ENCODE data around the gene IDE. TPM values are rescaled to one million over a fixed set of nuclear protein-coding genes. Genes with fewer than 3 reads are reported as not detected.

The IDE gene
- polyA plus RNA-seq, 1 experiment, result 39.0 TPM

DNA sequence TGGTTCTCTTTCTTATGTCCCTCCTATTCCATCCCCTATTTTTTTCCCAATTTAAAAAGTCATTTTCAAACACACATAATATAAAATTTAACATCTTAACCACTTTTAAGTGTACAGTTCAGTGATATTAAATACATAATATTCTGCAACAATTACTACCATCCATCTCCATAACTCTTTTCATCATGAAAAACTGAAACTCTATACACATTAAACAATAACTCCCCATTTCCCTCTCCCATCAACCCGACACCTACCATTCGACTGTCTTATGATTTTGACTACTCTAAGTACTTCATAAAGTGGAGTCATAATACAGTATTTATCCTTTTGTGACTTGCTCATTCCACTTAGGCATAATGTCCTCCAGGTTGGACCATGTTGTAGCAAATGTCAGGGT lies 21.6 kb upstream of the IDE start:
- no peak overlapping the region for H3K27ac ChIP-seq (ENCODE audit: low read depth, low read length)
- H3K9me3 ChIP-seq (ENCODE audit: control insufficient read depth, insufficient read depth, low read length), result peaks cover 4% of the 10 kb centered on the region; the same call in 1 of the 2 replicates
- TF ChIP-seq, protein P1, sequence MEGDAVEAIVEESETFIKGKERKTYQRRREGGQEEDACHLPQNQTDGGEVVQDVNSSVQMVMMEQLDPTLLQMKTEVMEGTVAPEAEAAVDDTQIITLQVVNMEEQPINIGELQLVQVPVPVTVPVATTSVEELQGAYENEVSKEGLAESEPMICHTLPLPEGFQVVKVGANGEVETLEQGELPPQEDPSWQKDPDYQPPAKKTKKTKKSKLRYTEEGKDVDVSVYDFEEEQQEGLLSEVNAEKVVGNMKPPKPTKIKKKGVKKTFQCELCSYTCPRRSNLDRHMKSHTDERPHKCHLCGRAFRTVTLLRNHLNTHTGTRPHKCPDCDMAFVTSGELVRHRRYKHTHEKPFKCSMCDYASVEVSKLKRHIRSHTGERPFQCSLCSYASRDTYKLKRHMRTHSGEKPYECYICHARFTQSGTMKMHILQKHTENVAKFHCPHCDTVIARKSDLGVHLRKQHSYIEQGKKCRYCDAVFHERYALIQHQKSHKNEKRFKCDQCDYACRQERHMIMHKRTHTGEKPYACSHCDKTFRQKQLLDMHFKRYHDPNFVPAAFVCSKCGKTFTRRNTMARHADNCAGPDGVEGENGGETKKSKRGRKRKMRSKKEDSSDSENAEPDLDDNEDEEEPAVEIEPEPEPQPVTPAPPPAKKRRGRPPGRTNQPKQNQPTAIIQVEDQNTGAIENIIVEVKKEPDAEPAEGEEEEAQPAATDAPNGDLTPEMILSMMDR (IDR thresholded peaks at IDR 0.05; ENCODE audit: low read depth, low read length), result no peak
- ChIA-PET CTCF (no interaction called here), POLR2A (no interaction called here)
- DNase-seq (ENCODE audit: low read depth, low spot score), result no peak
- H3K27me3 ChIP-seq (ENCODE audit: control insufficient read depth, insufficient read depth, low read length), result no peaks in the 10 kb centered on the region
- H3K4me3 ChIP-seq (ENCODE audit: low read depth, low read length), result no peak overlapping the region

DNA sequence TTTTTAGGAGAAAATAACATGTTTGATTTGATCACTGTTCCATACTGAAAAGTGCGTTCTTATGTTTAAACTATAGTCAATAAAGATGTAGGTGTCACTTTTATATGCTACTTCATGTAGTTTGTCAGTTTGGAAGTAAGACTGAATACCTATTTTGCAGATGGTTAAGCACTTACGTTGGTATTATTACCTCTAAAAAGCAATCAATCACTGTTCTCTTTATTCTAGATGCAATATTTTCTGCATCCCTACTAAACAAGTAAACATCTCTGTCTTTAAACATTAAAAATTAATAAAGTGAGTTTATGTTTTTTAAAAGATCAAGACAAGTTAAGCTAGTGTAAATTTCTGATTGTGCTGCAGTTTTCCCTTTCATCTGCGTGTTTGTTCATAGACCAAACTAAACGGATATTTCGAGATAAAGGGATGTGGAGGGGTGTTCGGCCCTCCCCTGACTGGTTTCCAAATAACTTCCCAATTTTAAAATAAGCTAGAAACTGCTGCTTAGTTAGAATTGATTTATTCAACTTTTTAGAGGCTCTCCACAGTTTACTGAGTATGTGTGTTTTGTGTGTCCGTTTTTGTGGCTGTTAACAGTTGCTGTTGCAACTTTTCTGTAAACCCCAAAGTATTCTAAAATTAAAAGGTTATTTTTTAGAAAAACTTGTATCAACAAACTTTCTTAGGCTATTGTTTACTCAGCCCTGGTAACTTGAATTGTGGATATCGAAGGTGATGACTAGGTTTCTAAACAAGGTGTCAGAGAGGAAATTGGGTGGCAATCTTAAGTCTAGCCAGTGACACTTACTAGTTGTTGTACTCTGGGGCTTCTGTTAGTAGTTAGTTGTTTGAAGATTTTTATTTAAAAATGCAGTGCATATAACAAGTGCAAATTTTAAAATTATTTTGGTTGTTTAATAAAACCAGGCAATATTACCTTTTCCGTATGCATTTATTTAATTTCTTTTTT lies 20.0 kb upstream of the IDE start:
- Histone ChIP-seq H3K27ac (ENCODE audit: low read depth, low read length) (no peak overlapping the region), H3K9me3 (ENCODE audit: control insufficient read depth, insufficient read depth, low read length) (peaks cover 4% of the 10 kb centered on the region; the same call in 1 of the 2 replicates), H3K27me3 (ENCODE audit: control insufficient read depth, insufficient read depth, low read length) (no peaks in the 10 kb centered on the region), H3K4me3 (ENCODE audit: low read depth, low read length) (peak overlapping the region; percentile 82)
- no peak for DNase-seq (ENCODE audit: low read depth, low spot score)
- ChIA-PET CTCF (interaction anchor here (0.6 kb wide), 1 partner anchor 250 kb away, joined by 5 read pairs; no protein-coding TSS in a partner anchor), POLR2A (no interaction called here)
- TF ChIP-seq, protein P1 (IDR thresholded peaks at IDR 0.05; ENCODE audit: low read depth, low read length), result no peak

DNA sequence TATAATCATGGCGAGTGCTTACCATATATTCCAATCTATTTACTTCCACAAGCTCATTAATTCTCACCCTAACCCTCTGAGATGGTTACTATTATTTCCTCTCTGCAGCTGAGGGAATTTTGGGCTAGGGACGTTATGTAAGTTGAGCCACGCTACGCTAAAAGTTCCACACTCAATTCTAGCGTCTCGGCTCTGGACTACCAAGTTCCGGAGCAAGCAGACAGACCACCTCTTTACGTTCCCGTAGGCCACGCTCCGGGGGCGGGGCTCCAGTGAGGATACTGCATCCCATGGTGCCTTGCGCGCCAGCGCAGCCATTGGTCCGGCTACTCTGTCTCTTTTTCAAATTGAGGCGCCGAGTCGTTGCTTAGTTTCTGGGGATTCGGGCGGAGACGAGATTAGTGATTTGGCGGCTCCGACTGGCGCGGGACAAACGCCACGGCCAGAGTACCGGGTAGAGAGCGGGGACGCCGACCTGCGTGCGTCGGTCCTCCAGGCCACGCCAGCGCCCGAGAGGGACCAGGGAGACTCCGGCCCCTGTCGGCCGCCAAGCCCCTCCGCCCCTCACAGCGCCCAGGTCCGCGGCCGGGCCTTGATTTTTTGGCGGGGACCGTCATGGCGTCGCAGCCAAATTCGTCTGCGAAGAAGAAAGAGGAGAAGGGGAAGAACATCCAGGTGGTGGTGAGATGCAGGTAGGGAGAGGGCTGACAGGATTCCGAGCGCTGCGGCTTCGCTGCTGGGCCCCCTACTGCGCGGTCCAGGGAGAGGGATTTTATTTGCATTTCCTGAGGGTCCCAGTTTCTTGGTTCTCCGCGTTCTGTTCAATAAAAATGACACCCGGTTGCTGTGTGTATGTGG lies 19.1 kb upstream of the IDE start, which contains the start of gene KIF11:
KIF11 (plus strand) TSS at position 370 of the 858 bp plus-strand sequence; CDS start at position 616, 246 bp downstream.
- H3K27ac ChIP-seq (ENCODE audit: low read depth, low read length), result peak within 1 kb of the TSS; percentile 84
- DNase-seq (ENCODE audit: low read depth, low spot score), result peak; percentile 85
- H3K27me3 ChIP-seq (ENCODE audit: control insufficient read depth, insufficient read depth, low read length), result no peaks in the 10 kb centered on the region
- POLR2A ChIA-PET, result interaction anchor here (0.6 to 0.9 kb wide), 2 partner anchors 19 to 21 kb away, joined by 3 to 6 read pairs; no protein-coding TSS in a partner anchor
- peak within 1 kb of the TSS; percentile 82 for H3K4me3 ChIP-seq (ENCODE audit: low read depth, low read length)
- TF ChIP-seq, protein P1 (IDR thresholded peaks at IDR 0.05; ENCODE audit: low read depth, low read length), result no peak
- CTCF ChIA-PET, result interaction anchor here (0.6 kb wide), 1 partner anchor 251 kb away, joined by 5 read pairs; no protein-coding TSS in a partner anchor
- H3K9me3 ChIP-seq (ENCODE audit: control insufficient read depth, insufficient read depth, low read length), result peaks cover 4% of the 10 kb centered on the region; the same call in 1 of the 2 replicates

DNA sequence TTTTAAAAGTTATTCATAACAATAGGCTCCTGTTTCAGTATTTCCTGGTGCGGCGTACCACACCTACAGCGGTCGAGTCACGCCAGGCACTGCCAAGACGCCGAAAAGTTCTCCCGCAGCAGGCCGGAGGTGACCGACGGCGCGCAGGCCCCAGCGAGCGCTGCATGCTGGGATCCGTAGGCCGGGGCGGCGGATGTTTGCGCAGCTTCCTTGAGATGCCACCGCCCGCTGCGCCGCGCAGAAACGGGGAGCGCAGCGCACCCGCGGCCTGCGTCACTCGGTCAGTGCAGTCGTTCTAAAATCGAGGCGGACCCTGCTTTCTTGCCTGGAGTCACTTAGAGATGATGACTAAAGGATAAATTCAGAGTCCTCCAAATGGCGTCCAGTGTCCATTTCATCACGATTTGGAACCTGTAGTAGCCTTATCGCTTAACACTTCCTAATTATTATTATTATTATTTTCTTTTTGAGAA lies 17.7 kb upstream of the IDE start:
- CTCF ChIA-PET, result interaction anchor here (0.9 to 1.6 kb wide), 4 partner anchors 17 to 289 kb away, joined by 3 to 14 read pairs (median 6); partner anchors contain the start of gene IDE
- TF ChIP-seq, protein P1 (IDR thresholded peaks at IDR 0.05; ENCODE audit: low read depth, low read length), result no peak
- POLR2A ChIA-PET, result interaction anchor here (0.7 to 2.1 kb wide), 6 partner anchors 9 to 59 kb away, joined by 3 to 11 read pairs (median 3); partner anchors contain the start of gene IDE
- peak overlapping the region; percentile 48 for H3K4me3 ChIP-seq (ENCODE audit: low read depth, low read length)
- peaks cover 4% of the 10 kb centered on the region; the same call in 1 of the 2 replicates for H3K9me3 ChIP-seq (ENCODE audit: control insufficient read depth, insufficient read depth, low read length)
- H3K27ac ChIP-seq (ENCODE audit: low read depth, low read length), result peak overlapping the region; percentile 84
- H3K27me3 ChIP-seq (ENCODE audit: control insufficient read depth, insufficient read depth, low read length), result no peaks in the 10 kb centered on the region
- peak; percentile 73 for DNase-seq (ENCODE audit: low read depth, low spot score)

All from AG04450 (cell line).